GM18520 (cell line): Measurements from ENCODE around the gene GYPA.
"Not testable (repeated sequence)": the region's sequence is repeated elsewhere in the genome, so short reads cannot be mapped to it uniquely, and the experiment has no call there.

Experiments used
- ATAC-seq: cut with Tn5 transposase; IDR thresholded peaks from one replicate; pipeline ENCODE4 v1.9.1; 2021; ENCODE audit not compliant: unreplicated experiment

GYPA gene

DNA sequence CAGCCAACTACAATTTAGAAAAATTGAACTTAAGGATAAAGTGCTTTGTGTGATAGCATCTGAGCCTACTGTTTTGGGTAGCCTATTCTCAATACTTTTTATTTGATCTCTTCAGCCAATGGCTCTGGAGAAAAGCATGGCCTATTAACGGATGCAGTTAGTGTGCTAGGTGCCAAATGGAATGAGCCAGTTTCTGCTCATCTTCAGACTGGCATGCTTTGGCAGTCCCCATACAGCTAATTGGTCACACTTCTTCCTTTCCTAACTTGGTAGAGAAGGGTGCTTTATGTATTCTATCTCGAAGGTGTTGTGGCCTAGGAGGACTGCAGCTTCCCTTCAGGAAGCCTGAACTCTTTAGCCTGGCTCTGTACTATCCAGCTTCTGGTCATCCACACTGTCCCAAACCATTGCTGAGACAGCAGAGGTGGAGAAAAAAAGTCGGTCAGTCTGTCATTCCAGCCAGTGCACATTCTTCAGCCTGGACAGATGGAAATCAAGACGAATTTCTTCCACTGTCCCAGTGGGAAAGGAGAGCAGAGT is 11.1 kb downstream of the GYPA start:
- not testable (repeated sequence) for ATAC-seq

DNA sequence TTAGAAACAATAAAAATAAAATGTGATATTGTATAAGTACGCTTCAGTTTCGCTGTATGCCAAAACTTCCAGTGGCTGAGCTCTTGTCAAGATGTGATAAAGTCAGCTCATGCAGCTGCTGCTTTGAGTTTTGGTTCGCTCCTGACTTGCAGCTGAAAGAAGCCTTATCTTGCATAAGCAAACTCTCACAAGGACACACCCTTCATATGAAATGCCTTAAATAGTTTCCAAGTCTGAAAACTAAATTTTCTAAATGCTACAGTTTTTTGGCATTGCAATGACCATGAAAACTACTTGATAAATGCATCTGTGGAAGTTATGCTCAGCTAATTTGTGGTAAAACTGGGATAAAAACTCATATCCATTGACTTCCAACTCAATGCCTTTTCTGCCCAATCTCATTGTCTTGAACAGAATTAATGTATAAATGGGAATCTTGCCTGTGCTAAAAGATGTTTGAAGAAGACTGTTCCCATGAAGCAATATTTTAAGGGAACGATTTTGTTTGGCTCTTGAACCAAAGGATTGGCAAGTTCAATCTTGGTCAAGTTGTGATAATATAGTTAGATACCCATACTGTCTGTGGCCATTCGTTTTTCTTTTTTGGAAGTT is 11.7 kb downstream of the GYPA start:
- not testable (repeated sequence) for ATAC-seq

DNA sequence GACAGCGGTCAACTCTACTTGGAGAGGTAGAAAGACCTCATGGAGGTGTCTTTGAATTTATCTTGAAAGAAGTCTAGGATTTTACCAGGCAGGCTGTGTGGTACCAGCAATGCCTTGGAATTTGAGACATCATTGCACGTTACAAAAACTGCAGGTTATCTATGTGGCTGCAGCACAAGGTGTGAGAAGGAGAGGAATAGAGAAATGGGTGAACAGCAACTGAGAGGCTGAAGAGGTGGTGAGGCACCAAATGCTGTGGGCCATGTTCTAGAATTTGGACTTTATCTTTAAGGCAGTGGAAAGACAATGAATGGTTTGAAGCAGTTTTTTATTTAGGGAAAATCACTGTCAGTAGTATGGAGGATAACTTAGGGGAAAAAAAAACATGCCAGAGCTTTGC is 15.4 kb downstream of the GYPA start:
- ATAC-seq, result not testable (repeated sequence)

DNA sequence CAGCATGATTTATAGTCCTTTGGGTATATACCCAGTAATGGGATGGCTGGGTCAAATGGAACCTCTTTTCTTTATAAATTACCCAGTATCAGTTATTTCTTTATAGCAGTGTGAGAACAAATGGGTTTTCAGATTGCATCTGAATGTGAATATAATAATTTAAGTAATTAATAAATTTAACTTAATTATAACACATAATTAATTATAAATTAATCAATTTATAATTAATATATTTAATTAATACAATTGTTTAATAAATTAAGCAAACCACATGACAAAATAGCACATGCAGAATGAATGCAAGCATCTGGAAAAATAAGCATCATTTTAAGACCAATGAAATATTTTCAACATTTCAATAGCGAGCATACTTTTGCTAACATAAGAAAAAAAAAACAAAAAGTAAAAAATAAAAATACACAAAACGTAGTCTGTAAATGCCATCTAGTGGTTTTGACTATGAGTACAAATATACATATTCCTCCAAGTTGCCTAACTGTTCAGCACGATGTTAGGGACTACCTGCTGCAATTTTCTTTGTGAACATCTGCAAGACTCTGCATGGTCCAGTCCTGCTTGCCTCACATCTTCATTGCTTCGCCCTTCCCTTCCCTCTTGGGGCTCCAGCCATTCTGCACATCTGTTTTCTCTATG is 16.4 kb downstream of the GYPA start:
- not testable (repeated sequence) for ATAC-seq

DNA sequence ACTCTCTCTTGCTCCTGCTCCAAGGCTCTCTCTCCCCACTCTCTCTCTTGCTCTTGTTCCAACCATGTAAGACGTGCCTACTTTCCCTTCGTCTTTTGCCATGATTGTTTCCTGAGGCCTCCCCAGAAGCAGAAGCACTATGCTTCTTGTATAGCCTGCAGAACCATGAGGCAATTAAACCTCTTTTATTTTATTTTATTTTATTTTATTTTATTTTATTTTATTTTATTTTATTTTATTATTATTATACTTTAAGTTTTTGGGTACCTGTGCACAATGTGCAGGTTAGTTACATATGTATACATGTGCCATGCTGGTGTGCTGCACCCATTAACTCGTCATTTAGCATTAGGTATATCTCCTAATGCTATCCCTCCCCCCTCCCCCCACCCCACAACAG is 17.2 kb downstream of the GYPA start:
- not testable (repeated sequence) for ATAC-seq

DNA sequence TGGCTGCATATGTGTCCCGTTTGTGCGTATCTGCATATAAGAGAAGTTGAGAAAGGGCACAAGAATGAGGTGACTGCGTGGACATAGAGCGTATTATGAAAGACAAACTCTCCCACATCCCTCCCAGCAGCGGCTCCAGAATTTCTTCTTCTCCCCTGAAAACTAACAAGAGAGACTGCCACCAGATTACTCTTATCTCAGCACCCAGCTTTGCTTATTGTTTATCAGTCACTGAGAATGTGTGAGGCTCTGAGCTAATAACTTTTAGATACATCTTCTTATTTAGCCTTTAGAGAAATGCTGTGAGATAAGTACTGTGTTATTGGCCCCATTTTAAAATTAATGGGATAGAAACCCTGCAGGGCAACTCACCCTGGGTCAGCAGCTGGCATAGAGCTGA is 20.8 kb downstream of the GYPA start:
- not testable (repeated sequence) for ATAC-seq

DNA sequence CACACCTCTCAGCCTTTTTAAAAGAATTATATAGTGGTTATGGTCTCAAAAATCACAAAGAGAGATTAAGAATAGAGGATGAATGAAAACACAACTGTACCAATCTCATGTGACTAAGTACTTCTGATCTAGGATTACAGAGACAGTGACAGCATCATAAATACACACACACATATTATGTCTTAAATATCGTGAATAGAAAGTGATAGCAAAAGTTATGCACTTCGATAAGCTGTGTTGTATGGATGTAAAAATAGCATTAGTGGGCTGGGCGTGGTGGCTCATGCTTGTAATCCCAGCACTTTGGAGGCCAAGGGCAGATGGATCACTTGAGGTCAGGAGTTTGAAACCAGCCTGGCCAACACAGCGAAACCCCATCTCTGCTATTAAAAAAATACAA is 25.0 kb downstream of the GYPA start:
- peak; percentile 55 for ATAC-seq

DNA sequence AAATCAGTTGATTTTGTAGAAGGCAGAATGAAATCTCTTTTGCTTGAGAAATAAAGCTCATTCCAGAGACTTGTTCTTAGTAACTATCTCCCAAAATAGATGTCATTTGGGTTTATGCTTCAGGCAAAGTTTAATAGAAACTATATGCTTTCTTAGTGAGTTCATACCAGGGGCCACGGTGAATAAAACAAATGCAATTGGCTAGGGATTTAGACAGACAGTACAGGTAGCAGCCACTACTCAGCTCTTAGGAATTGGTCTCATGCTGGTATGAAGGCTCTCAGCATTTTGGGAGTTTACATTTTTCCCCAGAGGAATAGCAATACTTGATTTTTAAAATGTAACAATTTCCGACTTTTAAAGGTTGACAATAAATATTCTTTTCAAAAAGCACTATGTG is 27.0 kb downstream of the GYPA start:
- no peak for ATAC-seq

DNA sequence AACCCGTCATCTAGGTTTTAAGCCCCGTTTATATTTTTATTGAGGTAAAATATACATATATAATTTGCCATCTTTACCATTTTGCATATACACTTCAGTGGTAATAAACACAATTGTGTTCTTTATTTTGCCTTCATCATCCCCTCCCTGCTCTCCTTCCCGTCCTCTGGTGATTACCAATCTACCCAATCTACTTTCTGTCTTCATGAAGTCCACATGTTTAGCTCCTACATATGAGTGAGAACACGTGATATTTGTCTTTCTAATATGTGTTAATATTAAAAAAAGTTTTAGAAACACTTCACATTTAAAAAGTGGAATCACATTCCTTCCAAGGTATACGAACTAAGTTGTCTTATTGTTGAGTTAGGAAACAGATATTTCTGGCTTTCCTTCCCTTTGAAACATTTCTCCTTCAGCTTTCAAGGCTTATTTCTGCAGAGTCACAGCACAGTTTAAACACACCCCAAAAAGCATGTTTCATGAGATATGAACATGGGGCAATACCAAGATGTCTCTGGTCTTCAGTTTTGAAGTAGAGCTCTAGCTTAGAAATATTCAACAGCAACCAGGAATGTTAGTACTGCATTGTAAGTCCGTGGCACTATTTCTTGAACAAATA is 35.9 kb downstream of the GYPA start:
- ATAC-seq, result no peak

DNA sequence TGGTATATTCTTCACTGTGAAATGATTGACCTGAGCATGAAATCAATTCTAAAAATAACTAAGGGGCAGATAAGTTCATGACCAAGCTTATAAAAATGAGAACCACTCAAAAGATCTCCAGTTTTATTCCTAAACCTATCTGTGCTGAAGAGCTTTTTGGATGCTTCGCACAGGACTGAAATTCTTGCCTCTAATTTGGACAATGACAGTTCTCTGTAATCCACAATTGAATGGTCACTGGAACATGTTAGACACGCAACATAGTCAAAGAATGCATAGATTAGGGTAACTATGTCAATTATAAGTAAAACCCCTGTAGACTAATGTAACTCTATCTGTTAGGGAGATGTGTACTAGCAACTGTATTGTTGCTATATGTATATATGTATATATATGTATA is 42.7 kb downstream of the GYPA start:
- not testable (repeated sequence) for ATAC-seq

DNA sequence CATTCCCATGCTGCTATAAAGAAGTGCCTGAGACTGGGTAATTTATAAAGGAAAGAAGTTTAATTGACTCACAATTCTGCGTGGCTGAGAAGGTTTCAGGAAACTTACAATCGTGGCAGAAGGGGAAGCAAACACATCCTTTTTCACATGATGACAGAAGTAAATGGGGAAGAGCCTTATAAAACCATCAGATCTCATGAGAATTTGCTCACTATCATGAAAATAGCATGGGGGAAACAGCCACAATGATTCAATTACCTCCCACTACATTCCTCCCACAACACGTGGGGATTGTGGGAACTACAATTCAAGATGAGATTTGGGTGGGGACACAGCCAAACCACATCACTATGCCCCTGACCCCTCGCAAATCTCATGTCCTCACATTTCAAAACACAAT is 46.5 kb downstream of the GYPA start:
- not testable (repeated sequence) for ATAC-seq

DNA sequence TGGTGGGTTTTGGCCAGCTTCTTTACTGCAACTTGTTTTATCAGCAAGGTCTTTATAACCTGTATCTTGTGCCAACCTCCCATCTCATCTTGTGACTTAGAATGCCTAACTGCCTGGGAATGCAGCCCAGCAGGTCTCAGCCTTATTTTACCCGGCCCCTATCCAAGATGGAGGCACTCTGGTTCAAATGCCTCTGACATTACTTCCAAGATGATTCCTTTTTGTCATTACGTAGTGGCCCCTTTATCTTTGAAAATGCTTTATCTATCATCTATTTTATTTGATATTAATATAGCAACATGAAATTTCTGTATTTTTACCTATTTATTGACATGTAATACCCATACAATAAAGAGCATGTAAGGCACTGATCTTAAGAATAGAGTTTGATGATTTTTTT is 49.3 kb downstream of the GYPA start:
- not testable (repeated sequence) for ATAC-seq

DNA sequence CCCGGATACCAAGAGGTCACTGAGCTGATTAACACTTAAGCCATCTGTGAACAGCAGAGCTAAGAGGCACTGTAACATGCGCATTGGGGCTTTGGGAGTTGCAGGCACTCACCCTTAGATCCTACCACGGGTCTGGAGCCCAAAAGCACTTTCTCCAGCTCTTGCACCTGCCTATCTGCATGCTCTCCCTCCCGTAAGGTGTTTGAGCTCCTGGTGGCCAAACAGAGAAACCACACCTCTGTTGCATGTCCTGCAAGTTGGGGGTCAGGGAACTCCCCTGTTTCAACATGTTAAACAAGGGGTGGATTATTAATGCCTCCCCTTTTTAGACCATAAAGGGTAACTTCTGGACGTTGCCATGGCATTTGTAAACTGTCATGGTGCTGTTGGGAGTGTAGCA is 49.8 kb downstream of the GYPA start:
- ATAC-seq, result no peak

DNA sequence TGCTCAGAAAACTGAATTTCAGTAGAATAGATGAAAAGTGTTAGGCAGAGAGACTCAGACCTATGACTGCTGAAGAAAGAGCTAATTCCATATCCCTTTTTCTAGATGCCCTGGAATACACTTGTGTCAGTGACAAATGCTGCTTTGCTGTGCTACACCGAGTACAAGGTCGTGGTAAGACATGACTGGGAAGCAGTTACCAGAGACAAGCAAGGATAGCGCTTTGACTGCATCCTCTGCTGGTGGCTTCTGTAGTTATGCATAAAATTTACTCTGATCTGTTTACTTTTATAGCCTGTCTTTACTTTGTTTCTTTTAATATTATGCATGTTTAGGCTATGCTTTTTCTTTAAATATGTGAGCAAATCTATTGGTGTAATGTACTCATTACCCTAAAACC is 58.5 kb downstream of the GYPA start:
- not testable (repeated sequence) for ATAC-seq

DNA sequence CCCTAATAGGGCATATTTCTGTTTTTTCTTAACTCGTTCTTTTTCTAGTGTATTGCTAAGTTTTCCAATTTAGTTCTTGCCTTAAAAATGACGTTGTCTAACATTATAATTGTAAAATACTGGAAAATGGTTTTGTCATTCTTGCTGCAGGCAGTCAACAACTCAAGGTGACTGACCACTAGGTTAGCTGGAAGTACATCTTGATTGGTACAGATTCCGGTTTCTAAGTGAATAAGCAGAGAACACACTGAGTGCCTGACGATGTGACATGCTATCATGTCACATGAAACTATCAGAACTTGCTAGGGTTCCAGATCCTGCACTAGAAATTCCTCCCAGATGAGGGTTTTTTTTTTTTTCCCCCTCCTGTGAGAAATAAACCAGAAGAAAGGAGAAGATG is 60.4 kb downstream of the GYPA start:
- ATAC-seq, result not testable (repeated sequence)

DNA sequence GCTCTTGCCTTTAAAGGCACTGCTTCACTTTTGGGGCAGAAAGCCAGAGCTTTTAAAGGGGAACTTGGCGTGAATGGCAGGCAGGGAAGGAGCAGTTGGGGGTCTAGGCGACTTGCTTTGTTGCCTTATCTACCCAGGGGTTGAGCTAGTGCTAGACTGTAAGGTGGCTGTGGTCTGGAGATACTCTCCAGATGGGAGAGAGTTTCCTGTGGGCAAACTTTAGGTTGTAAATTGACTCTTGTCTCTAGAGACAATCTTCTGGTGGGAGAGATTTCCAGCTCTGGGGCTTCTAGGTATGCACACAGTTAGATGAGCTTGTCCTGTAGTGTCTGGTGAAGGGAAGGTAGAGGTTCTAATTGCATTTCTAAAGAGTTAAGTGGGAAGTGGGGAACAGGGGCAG is 61.8 kb downstream of the GYPA start:
- ATAC-seq, result not testable (repeated sequence)

DNA sequence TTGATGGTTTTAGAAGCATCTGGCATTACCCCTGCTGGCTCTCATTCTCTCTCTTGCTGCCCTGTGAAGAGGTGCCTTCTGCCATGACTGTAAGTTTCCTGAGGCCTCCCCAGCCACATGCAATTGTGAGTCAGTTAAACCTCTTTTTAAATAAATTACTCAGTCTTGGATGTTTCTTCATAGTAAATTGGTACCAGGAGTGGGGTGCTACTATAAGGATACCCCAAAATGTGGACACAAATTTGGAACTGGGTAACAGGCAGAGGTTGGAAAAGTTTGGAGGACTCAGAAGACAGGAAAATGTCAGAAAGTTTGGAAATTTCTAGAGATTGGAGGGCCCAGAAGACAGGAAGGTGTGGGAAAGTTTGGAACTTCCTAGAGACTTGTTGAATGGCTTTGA is 79.0 kb downstream of the GYPA start:
- not testable (repeated sequence) for ATAC-seq

DNA sequence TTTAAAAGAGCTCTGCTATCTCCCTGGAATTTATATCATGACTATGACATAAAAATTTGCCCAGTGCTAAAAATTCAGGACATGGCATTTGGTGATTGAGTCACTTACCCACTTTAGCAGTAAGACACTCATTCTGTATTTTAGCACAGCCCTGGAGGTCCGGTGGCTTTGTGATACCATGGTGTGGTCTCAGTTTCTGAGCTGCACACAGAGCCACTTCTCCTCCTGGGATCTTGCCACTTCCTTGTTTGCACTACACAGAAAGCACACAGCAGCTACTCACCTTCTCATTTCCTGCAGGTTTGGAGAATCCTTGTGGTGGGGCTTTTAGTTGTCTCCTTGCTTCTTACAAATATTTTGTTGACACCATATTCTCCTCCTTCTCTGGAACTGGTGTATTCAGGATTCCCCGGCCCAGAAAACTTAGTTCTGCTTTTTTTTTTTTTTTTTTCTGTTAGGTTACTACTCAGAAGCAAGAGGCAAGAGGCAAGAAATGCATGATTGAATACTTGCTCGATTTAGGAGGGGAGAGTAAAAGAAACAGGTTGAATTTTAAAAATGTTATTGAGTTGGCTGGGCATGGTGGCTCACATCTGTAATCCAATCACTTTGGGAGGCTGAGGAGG is 80.2 kb downstream of the GYPA start:
- ATAC-seq, result not testable (repeated sequence)
